HFFc6 (cell line): ENCODE results near the gene MYRF. TPM values are rescaled to one million over a fixed set of nuclear protein-coding genes. Genes with fewer than 3 reads are reported as not detected.

Source experiments
- DNase-seq: peaks from one replicate; pipeline ENCODE4 v3.0.0-alpha.2; 2018
- H3K27ac Mint-ChIP-seq: 2 replicates; pipeline ENCODE4 v1.8.0; 2020; ENCODE audit warnings: mild to moderate bottlenecking, mixed read lengths
- H3K27me3 Mint-ChIP-seq: 2 replicates; pipeline ENCODE4 v1.8.0; 2021; ENCODE audit warnings: mild to moderate bottlenecking, moderate library complexity, mixed read lengths; ENCODE audit not compliant: insufficient read depth
- H3K36me3 Mint-ChIP-seq: 2 replicates; pipeline ENCODE4 v1.8.0; 2021; ENCODE audit warnings: low read depth, mixed read lengths
- H3K4me1 Mint-ChIP-seq: 2 replicates; pipeline ENCODE4 v1.8.0; 2020; ENCODE audit warnings: low read depth, mixed read lengths
- H3K4me3 Mint-ChIP-seq: 2 replicates; pipeline ENCODE4 v1.8.0; 2020; ENCODE audit warnings: mild to moderate bottlenecking, moderate library complexity, mixed read lengths
- H3K9me3 Mint-ChIP-seq: 2 replicates; pipeline ENCODE4 v1.8.0; 2020; ENCODE audit warnings: mild to moderate bottlenecking, mixed read lengths
- CTCF ChIP-seq: fragments of 200-600 bp; sonication (generic); IDR thresholded peaks from 2 replicates; pipeline ENCODE4 v1.5.0; 2021; ENCODE audit warnings: antibody characterized with exemption, mild to moderate bottlenecking
- total RNA-seq, 6 experiments: library from RNA; stranded (reverse); fragmentation: NEBNext Ultra II Directional; extraction: Animal tissue kit (Norgen Biotek cat#: 25700); gene quantifications; 2 replicates in 1 of 6; 3 replicates in 5 of 6; pipeline ENCODE4 v1.2.3, GENCODE V29; 2021

The MYRF gene
- total RNA-seq, 6 experiments from 2014 or later, result 0.24 to 0.67 (median 0.53) TPM

DNA sequence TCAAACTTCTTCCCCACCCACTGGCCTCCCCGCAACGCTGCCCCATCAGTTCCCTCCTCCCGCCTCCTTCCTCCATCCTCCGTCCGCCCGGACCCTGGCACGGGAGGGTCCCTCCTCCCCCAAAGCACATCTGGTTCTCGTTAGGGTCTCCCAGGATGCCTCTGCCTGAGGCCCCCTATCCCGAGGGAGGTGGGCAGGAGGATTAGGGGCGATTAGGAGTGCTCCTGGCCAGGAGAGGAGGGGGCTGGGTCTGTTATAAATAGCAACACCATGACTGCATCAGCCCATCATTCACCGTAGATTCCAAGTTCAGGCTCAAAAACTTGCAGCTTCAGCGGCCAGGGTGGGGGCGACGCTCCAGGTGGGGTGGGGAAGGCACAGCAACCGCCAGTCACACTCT, 10.4 kb downstream of the MYRF start:
- Mint-ChIP-seq H3K4me3 (no peak overlapping the region), H3K27ac (no peak overlapping the region), H3K36me3 (no peaks in the 10 kb centered on the region), H3K9me3 (no peaks in the 10 kb centered on the region), H3K27me3 (peaks cover 18% of the 10 kb centered on the region), H3K4me1 (no peaks in the 10 kb centered on the region)
- no peak for DNase-seq
- no peak for TF ChIP-seq CTCF

DNA sequence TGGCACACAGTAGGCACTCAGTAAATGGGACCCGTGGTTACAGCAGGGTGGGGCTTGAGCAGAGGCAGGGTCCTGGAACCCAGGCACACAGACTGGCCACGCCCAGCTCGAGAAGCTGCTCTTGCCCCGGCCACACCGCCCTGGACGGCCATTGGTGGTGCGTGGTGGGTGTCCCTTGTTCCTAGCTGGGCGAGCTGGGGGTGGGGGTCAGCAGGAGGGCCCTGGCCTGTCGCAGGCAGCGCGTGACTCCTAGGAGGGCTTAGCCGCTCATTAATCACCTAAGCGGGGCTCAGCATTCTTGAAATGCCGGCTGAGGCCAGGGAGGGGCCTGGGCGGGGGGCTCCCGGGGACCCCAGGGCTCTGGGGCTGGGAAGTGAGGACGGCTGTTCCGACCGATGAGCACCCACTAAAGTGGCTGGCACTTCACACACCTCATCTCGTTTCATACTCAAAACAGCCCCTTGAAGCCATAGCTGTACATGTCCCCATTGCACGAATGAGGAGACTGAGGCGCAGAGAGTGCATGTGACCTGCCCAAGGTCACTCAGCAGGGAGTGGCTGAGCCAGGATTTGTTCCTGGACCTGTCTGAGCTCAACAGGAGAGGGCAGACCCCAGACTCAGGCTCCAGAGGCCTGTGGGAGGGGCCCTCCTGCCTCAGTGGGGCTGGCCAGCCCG, 11.6 kb downstream of the MYRF start:
- no peak overlapping the region for H3K4me3 Mint-ChIP-seq
- H3K27ac Mint-ChIP-seq, result no peak overlapping the region
- H3K4me1 Mint-ChIP-seq, result no peaks in the 10 kb centered on the region
- TF ChIP-seq CTCF, result no peak
- no peaks in the 10 kb centered on the region for H3K36me3 Mint-ChIP-seq
- DNase-seq, result no peak
- no peaks in the 10 kb centered on the region for H3K9me3 Mint-ChIP-seq
- H3K27me3 Mint-ChIP-seq, result peaks cover 18% of the 10 kb centered on the region

GRCh38 chr11:61764606-61765260, 12.3 kb downstream of the MYRF start:
- Mint-ChIP-seq H3K4me3 (no peak overlapping the region), H3K27me3 (peaks cover 18% of the 10 kb centered on the region), H3K36me3 (no peaks in the 10 kb centered on the region), H3K27ac (no peak overlapping the region), H3K4me1 (no peaks in the 10 kb centered on the region), H3K9me3 (no peaks in the 10 kb centered on the region)
- no peak for DNase-seq
- TF ChIP-seq CTCF, result no peak; the same call in 1 of the 2 replicates

- Mint-ChIP-seq H3K27ac (no peak overlapping the region), H3K4me3 (no peak overlapping the region), H3K4me1 (no peaks in the 10 kb centered on the region), H3K9me3 (no peaks in the 10 kb centered on the region), H3K27me3 (peaks cover 13% of the 10 kb centered on the region), H3K36me3 (no peaks in the 10 kb centered on the region)
- TF ChIP-seq CTCF, result no peak
- no peak for DNase-seq
These were observed 13.3 kb downstream of the MYRF start for GRCh38 chr11:61765550-61766253.

GRCh38 chr11:61766353-61766841, 14.0 kb downstream of the MYRF start:
- TF ChIP-seq CTCF, result no peak
- H3K36me3 Mint-ChIP-seq, result no peaks in the 10 kb centered on the region
- H3K4me3 Mint-ChIP-seq, result no peak overlapping the region
- H3K27ac Mint-ChIP-seq, result no peak overlapping the region
- H3K9me3 Mint-ChIP-seq, result no peaks in the 10 kb centered on the region
- peaks cover 13% of the 10 kb centered on the region for H3K27me3 Mint-ChIP-seq
- DNase-seq, result peak; percentile 8
- no peaks in the 10 kb centered on the region for H3K4me1 Mint-ChIP-seq
